SW480 (cell line): ENCODE results near the gene MCRS1.
A peak's percentile ranks its signal among the peaks of the same experiment; 100 is the strongest.
"Not testable (repeated sequence)": the region's sequence is repeated elsewhere in the genome, so short reads cannot be mapped to it uniquely, and the experiment has no call there.

Source experiments
- DNase-seq: peaks from one replicate; pipeline ENCODE4 v3.0.0-alpha.2; 2016; ENCODE audit warnings: low spot score

MCRS1 gene

GRCh38 chr12:49541140-49541861 is 26.6 kb downstream of the MCRS1 start:
- no peak for DNase-seq

- peak; percentile 84 for DNase-seq
These were observed 27.5 kb downstream of the MCRS1 start for GRCh38 chr12:49540229-49541139.

DNA sequence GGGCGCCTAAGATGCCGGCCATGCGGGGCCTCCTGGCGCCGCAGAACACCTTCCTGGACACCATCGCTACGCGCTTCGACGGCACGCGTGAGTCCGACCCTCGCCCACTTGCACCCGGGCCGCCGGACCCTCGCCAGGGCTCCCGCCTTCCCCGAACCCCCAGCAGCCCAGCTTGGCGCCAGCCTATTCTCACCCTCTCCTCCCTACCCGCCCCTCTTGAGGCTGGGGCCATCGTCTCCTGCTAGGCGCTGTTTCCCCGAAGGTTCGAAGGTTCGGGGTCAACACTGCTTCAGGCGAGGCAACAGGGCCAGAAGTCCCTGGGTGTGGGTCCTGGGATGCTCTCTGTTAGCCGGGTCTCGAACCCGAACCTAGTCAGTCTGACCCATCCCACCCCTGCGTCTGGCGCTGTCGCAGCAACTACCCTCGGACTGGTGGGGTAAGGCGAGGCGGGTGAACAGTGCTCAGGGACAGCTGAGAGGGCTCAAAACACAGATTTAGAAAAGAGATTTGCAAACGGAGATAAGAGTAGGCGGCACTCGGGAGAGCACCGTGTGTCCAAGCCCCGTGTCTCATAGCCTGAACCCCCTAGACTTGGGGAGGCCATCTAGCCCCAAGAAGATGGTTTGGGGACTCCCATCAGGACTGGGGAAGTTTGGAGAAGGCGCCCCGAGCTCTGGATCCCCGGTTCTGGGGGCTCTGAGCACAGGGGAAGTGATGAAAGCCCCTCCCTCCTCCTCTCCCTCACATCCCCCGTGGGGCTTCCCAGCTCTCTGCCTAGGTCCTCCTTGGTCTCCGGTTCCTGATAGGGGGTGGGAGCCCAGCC is 28.3 kb downstream of the MCRS1 start:
- no peak for DNase-seq

DNA sequence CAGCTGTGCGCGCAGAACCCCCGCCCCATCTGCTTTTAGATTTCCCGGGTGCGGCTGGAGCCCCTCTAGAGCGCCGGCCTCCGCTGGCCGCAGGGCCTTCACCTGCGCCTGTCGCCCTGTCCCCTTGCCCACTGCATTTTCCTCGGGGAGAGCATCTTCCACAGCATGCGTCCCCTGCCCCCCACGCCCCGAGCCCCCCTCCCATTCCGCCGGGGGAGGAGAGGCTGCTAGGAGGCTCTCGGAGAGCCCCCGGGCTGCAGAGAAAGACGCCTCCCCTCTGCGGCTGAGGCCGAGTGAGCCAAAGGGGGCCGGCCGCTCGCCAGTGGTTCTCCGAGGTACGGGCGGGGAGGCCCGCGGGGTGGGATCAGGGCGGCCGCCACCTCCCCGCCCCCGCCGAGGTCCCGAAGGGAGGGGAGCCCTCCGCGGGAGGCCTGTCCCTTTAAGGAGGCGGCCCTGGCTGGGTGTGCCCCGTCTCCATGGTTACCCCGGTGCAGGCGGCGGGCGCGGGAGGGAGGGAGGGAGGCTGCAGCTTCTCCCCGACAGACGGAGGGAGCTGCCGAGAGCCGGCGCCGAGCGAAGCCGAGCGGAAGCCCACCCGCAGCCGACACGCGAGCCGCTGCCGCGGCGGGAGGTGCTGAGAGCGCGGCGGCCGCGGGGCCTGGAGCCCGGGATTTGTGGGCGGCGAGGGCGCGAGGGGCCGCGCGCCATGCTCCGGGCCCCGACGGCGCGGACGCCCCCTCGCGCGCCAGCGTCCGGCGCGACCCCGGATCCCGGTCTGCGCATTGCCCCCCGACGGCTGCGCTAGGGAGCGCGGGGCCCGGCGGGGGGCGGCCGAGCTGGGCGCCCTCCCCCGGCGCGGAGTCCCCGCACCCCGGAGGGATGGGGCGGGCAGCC is 29.2 kb downstream of the MCRS1 start, which contains the start of gene KCNH3:
KCNH3 (plus strand) TSS at position 521 of the 894 bp plus-strand sequence. CDS start 387 bp downstream, outside the sequence.
- DNase-seq = peak; percentile 73

- DNase-seq = no peak
These were observed 30.0 kb downstream of the MCRS1 start for GRCh38 chr12:49537752-49538509.

GRCh38 chr12:49537231-49537751 is 30.7 kb downstream of the MCRS1 start:
- DNase-seq = no peak

DNA sequence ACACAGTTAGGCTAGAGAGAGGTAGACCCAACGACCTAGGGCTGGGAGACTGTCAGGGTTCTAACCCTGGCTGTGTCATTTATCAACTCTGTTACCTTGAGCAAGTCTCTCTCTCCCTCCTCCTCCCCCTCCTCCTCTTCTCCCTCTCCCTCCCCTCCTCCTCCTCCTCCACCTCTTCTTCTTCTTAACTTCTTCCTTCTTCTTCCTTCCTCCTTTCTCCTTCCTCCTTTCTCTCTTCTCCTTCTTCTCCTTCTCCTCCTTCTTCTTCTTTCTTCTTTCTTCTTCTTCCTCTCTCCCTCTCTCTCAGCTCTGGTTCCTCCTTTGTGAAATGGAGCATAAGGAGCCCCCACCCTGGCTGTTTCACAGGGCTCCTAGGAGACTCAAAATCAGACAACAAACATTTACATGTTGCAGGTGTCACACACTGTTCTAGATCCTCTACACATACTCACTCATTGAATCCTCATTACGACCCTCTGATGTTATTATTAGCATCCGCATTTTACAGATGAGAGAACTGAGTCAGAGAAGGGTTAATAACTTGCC is 31.3 kb downstream of the MCRS1 start:
- DNase-seq = no peak

- no peak for DNase-seq
These were observed 31.9 kb downstream of the MCRS1 start for GRCh38 chr12:49535921-49536525.

- no peak for DNase-seq
These were observed 33.1 kb downstream of the MCRS1 start for GRCh38 chr12:49534731-49535278.

GRCh38 chr12:49534122-49534521 is 33.8 kb downstream of the MCRS1 start:
- DNase-seq = not testable (repeated sequence)

DNA sequence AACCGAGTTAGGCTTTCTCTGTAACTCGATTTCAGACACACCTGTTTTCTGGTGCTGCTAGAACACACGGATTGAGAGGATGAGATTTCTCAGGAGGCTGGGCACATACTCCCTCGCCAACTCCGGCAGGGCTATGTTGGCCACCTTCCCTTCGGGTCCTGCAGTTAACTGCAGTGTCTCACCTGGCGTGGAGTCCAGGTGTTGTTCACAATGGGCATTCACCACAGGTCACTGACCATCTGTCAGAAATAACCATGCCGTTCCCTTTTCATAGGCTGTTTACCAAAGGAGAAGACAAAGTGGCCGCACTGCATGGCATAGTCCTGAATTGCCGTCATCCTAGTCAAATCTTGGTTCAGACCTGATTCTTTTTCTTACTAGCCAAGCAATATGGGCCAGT is 34.6 kb downstream of the MCRS1 start:
- DNase-seq = no peak

GRCh38 chr12:49531745-49532144 is 36.2 kb downstream of the MCRS1 start:
- DNase-seq = no peak

DNA sequence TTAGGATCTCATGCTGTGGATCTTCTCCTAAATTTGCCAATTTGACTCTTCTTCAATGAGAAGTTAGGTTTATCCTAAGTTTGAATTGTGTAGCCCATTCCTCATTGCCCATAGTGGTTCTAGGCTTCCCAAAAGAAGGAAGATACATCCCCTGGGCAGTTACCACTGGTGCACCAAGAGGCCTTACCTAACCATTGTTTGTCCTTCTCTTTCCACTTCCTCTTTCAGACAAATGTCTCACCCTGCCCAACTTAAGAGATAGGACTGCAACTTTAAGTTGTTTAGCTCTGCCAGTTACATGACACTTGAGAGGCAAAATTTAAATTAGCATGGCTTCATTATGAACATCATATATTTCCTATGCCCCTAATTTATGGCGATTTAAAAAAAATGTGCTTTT is 38.5 kb downstream of the MCRS1 start:
- no peak for DNase-seq

DNA sequence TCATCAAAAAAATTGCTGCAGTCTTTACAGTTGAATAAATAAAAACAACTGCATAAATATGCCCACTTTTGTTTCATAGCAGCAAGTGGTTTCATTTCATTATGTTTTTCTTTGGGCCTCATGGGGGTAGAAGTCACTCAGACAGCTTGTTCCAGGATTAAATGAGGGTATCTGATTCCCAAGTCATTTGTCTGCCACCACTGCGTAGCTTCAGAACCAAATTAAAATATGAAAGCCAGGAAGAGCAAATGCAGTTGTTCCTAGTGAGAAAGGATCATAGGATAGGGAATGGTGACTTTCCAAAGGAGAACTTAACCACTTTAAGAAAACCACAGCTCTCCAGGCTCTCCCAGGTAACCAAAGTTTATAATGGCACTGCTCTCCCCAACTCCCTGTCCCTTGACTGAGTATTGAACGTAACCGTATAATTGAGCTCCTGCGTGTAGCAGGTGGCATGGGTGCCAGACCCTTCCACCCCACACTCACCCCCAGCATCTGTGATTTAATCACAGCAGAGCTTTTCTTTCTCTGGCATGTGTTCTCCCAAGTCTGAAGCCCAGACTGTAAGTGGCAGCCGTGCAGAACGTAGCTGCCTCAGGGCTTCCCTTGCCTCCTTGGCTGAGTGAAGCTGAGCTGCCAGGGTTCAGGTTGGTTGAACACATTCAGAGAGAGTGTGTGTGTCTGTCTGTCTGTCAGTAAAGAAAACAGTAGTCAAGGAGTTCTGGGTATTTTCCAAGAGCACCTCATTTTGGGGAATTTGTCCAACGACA is 40.4 kb downstream of the MCRS1 start:
- no peak for DNase-seq

DNA sequence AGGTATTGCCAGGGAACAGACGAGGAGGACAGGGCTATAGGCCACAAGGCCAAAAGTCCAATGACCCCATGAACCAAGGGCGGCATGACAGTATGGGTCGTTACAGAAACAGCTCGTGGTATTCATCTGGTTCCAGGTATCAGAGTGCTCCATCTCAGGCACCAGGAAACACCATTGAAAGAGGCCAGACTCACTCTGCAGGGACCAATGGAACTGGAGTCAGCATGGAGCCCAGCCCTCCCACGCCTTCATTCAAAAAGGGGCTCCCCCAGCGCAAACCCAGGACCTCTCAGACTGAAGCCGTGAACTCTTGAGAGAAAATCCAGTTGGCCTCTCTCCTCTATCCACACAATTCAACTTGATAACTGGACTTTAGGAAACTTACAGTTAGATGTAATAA is 42.0 kb downstream of the MCRS1 start:
- no peak for DNase-seq

GRCh38 chr12:49524660-49525324 is 43.1 kb downstream of the MCRS1 start:
- no peak for DNase-seq

DNA sequence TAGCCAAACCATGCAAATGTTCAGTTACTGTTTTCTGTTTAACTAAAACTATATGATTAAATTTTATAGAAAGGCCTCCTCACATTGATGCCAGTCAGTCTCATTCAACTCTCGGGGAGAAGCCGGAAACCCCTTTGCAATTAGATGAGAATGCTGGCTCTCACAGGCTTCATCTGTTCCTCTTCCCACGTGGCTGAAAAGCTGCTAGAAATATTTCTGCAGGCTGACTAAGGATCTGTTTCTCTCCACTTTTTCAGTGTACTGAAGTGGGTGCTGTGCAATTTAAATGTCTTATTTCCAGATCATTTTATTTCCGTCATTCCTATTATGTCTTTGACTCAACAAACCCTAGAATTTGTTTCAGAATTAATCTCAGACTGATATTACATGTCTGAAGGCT is 46.6 kb downstream of the MCRS1 start:
- no peak for DNase-seq

GRCh38 chr12:49519574-49519936 is 48.4 kb downstream of the MCRS1 start:
- DNase-seq = no peak
